Raji (cell line): ENCODE results near the gene DEF6.

Source experiments
- POLR2A ChIP-seq: IDR thresholded peaks from 2 replicates; pipeline ENCODE4 v1.6.1; 2011; ENCODE audit warnings: low read depth, low read length, control low read depth; ENCODE audit not compliant: insufficient read depth

Gene DEF6

GRCh38 chr6:35297601-35298481, at the start of gene DEF6:
Gene DEF6, plus strand, starts transcription at chr6:35297818. Its CDS starts 39 bp downstream, at chr6:35297857.
- TF ChIP-seq POLR2A = peak; percentile 77

- no peak for TF ChIP-seq POLR2A
Observed at GRCh38 chr6:35248300-35248699, 49.3 kb upstream of the DEF6 start.

GRCh38 chr6:35248965-35249364, 48.7 kb upstream of the DEF6 start:
- TF ChIP-seq POLR2A = no peak

- TF ChIP-seq POLR2A = no peak
Observed at GRCh38 chr6:35251949-35252348, 45.7 kb upstream of the DEF6 start.

GRCh38 chr6:35253249-35253648, 44.4 kb upstream of the DEF6 start:
- no peak for TF ChIP-seq POLR2A

- TF ChIP-seq POLR2A = no peak
Observed at GRCh38 chr6:35258336-35258735, 39.3 kb upstream of the DEF6 start.

- no peak for TF ChIP-seq POLR2A
Observed at GRCh38 chr6:35258858-35259193, 38.8 kb upstream of the DEF6 start.

GRCh38 chr6:35259194-35259947, 38.2 kb upstream of the DEF6 start, which contains the start of gene ZNF76:
Gene ZNF76, plus strand, starts transcription at chr6:35259735. Its CDS starts 21,417 bp downstream, at chr6:35281152.
- TF ChIP-seq POLR2A = peak; percentile 71

- TF ChIP-seq POLR2A = peak; percentile 2; the same call in 1 of the 2 replicates
Observed at GRCh38 chr6:35259948-35260590, 37.5 kb upstream of the DEF6 start.

GRCh38 chr6:35260591-35261570, 36.7 kb upstream of the DEF6 start:
- TF ChIP-seq POLR2A = 0 out of 2 replicates have a peak, but pooled peaks have one; percentile 15

- TF ChIP-seq POLR2A = no peak
Observed at GRCh38 chr6:35262596-35262995, 35.0 kb upstream of the DEF6 start.

GRCh38 chr6:35264550-35265274, 32.9 kb upstream of the DEF6 start:
- TF ChIP-seq POLR2A = no peak

GRCh38 chr6:35265523-35265922, 32.1 kb upstream of the DEF6 start:
- no peak for TF ChIP-seq POLR2A

- TF ChIP-seq POLR2A = no peak
Observed at GRCh38 chr6:35267446-35267845, 30.2 kb upstream of the DEF6 start.
